ENCODE measurements around the gene ST3GAL2. TPM values are rescaled to one million over a fixed set of nuclear protein-coding genes. Genes with fewer than 3 reads are reported as not detected.

The ST3GAL2 gene
- polyA plus RNA-seq, 2 of the 4 experiments (the other 2 are of a cell fraction), result 11.1 to 16.3 TPM

DNA sequence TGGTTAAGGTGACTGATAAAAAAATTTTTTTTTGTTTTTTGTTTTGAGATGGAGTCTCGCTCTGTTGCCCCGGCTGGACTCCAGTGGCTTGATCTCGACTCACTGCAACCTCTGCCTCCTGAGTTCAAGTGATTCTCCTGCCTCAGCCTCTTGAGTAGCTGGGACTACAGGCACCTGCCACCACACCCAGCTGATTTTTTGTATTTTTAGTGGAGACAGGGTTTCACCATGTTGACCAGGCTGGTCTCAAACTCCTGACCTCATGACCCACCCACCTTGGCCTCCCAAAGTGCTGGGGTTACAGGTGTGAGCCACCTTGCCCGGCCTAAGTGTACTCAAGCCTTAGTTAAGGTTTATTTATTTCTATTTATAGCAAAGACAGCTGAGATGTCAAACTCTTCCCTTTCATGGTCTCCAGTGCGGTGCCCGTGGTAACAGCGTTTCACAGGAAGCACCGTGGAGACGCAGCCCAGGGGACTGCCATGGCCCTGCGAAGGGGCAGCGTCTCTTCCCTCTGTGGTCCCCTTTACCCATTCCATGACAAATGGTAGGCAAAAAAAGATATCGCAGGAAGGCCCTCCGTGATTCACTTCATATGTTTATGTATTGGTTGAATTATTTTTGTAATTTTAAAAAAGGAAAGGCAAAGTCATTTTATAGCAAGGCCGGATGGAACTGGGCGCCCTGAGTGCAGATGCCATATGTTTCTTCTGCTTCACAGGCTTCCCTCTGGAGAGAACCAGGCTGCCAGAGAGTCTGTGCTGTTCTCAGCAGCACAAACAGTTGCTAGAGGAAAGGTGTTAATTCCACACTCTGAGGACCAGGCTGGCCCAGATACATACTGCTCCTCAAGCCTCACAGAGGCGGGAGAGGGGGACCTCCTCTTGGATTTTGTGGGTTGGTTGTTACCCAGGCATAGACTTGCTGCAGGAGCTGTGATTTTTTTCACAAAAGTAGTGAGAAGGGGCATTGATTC is 63.0 kb downstream of the ST3GAL2 start:
- TF ChIP-seq EHF (CRISPR knock-in tag; IDR thresholded peaks at IDR 0.05) (no peak), FOSL2 (IDR thresholded peaks at IDR 0.05) (no peak), FOSL2 (CRISPR knock-in tag; IDR thresholded peaks at IDR 0.05) (no peak), EP300 (IDR thresholded peaks at IDR 0.05) (no peak), RARB (CRISPR knock-in tag; IDR thresholded peaks at IDR 0.05) (no peak), BHLHE40 (IDR thresholded peaks at IDR 0.05; ENCODE audit: low read depth, low read length) (no peak), HMGXB4 (CRISPR knock-in tag; IDR thresholded peaks at IDR 0.05; ENCODE audit: borderline replicate concordance) (no peak), HOXB5 (CRISPR knock-in tag; IDR thresholded peaks at IDR 0.05) (no peak), MYC (IDR thresholded peaks at IDR 0.05; ENCODE audit: borderline replicate concordance, low read length) (no peak), HOXB13 (CRISPR knock-in tag; IDR thresholded peaks at IDR 0.05; ENCODE audit: low read depth) (no peak), USF2 (IDR thresholded peaks at IDR 0.05) (no peak), BCL3 (IDR thresholded peaks at IDR 0.05) (no peak), RAD21 (conservative IDR thresholded peaks at IDR 0.05 in 1 of 2, IDR thresholded peaks at IDR 0.05 in 1 of 2) (no peak)
- H3K9me3 ChIP-seq, result no peaks in the 10 kb centered on the region
- ATAC-seq (no peak), DNase-seq (ENCODE audit: low read depth in 1 of 2, low spot score in 1 of 2) (no peak), FAIRE-seq (no peak)
- ChIA-PET POLR2A (interaction anchor here (1.0 kb wide), 1 partner anchor 78 kb away, joined by 3 read pairs; the partner anchor contains the start of gene FCSK), CTCF (interaction anchor here (0.6 to 6.2 kb wide), 3 partner anchors 17 to 95 kb away, joined by 3 to 33 read pairs (median 4); no protein-coding TSS in a partner anchor)
- no peak overlapping the region for H3K27ac ChIP-seq
- 92% methylated on average over 16 of the region's 16 CpGs for WGBS (ENCODE audit: missing lambda C conversion rate)
- no peak overlapping the region for H3K4me2 ChIP-seq
- H3K4me1 ChIP-seq, result peaks cover 8% of the 10 kb centered on the region
- no peak overlapping the region for H3K4me3 ChIP-seq

- FAIRE-seq (no peak), ATAC-seq (no peak), DNase-seq (ENCODE audit: low read depth in 1 of 2, low spot score in 1 of 2) (no peak)
- Histone ChIP-seq H3K27ac (no peak overlapping the region), H3K4me1 (peaks cover 2% of the 10 kb centered on the region), H3K4me2 (no peak overlapping the region), H3K4me3 (no peak overlapping the region), H3K9me3 (no peaks in the 10 kb centered on the region)
- WGBS (ENCODE audit: missing lambda C conversion rate), result 93% methylated on average over 8 of the region's 8 CpGs
- ChIA-PET POLR2A (interaction anchor here (1.1 kb wide), 1 partner anchor 21 kb away, joined by 6 read pairs; no protein-coding TSS in a partner anchor), CTCF (interaction anchor here (0.9 to 7.9 kb wide), 4 partner anchors 67 to 280 kb away, joined by 3 to 52 read pairs (median 4); no protein-coding TSS in a partner anchor)
- TF ChIP-seq HDAC2 (IDR thresholded peaks at IDR 0.05) (no peak), CBX8 (IDR thresholded peaks at IDR 0.05) (no peak), ESRRA (IDR thresholded peaks at IDR 0.05; ENCODE audit: borderline replicate concordance, low read length) (no peak), USF2 (IDR thresholded peaks at IDR 0.05) (no peak), ZFP36 (IDR thresholded peaks at IDR 0.05; ENCODE audit: borderline replicate concordance, partially characterized antibody) (no peak), RAD21 (conservative IDR thresholded peaks at IDR 0.05 in 1 of 2, IDR thresholded peaks at IDR 0.05 in 1 of 2) (no peak), ZNF302 (CRISPR knock-in tag; IDR thresholded peaks at IDR 0.05) (no peak), NR3C1 (IDR thresholded peaks at IDR 0.05) (no peak), HES2 (IDR thresholded peaks at IDR 0.05) (no peak), HOXB5 (CRISPR knock-in tag; IDR thresholded peaks at IDR 0.05) (no peak), MAZ (IDR thresholded peaks at IDR 0.05; ENCODE audit: borderline replicate concordance, low read depth, low read length) (no peak), SMC3 (IDR thresholded peaks at IDR 0.05) (no peak)
Observed at GRCh38 chr16:70374213-70374612, 64.7 kb downstream of the ST3GAL2 start.
